GM10248 (cell line): ENCODE measurements around the gene PTGES.

Source experiments
- CTCF ChIA-PET: fragments of 300-600 bp; sonication (Branson Sonifier 250); formaldehyde crosslinking; extraction: SDS; loops from one replicate; lab custom pipeline; 2021; ENCODE audit warnings: antibody characterized with exemption; lab: Yijun Ruan, JAX
- POLR2A ChIA-PET: fragments of 350-650 bp; sonication (Branson Sonifier 250); formaldehyde crosslinking; extraction: SDS; loops from one replicate; lab custom pipeline; 2020; ENCODE audit warnings: antibody characterized with exemption; lab: Yijun Ruan, JAX
- DNase-seq: peaks from one replicate; pipeline ENCODE4 v3.0.0; 2012; ENCODE audit errors: extremely low spot score
- CTCF ChIP-seq: IDR thresholded peaks from 2 replicates; pipeline ENCODE4 v1.5.1; 2012; ENCODE audit warnings: mild to moderate bottlenecking, low read depth; ENCODE audit errors: extremely low read depth, missing control alignments, control extremely low read depth

The PTGES gene

GRCh38 chr9:129692534-129692933 is 60.3 kb downstream of the PTGES start:
- ChIA-PET CTCF (interaction anchor here (1.3 kb wide), 1 partner anchor 14 kb away, joined by 3 read pairs; no protein-coding TSS in a partner anchor), POLR2A (no interaction called here)
- DNase-seq, result no peak
- TF ChIP-seq CTCF, result no peak
